BJ (cell line): ENCODE data around the gene UAP1L1. TPM values are rescaled to one million over a fixed set of nuclear protein-coding genes. Genes with fewer than 3 reads are reported as not detected.

Experiments used
- CTCF ChIA-PET: fragments of 350-600 bp; formaldehyde crosslinking; extraction: SDS; loops from one replicate; lab custom pipeline; 2021; ENCODE audit warnings: antibody characterized with exemption, inconsistent platforms; lab: Yijun Ruan, JAX
- POLR2A ChIA-PET: fragments of 300-600 bp; sonication (Branson Sonifier 250); formaldehyde crosslinking; extraction: SDS; loops from one replicate; lab custom pipeline; 2021; ENCODE audit warnings: antibody characterized with exemption; lab: Charles Lee
- DNase-seq: peaks from one replicate; pipeline ENCODE4 v3.0.0-alpha.2; 2011; ENCODE audit warnings: low read depth
- H3K27me3 ChIP-seq: 2 replicates; pipeline ENCODE4 v1.6.0; 2011; ENCODE audit warnings: low read length; ENCODE audit not compliant: control insufficient read depth, insufficient read depth
- H3K36me3 ChIP-seq: 2 replicates; pipeline ENCODE4 v1.5.1; 2011; ENCODE audit warnings: low read length; ENCODE audit not compliant: control insufficient read depth, insufficient read depth
- H3K4me3 ChIP-seq: 2 replicates; pipeline ENCODE4 v1.5.1; 2011; ENCODE audit warnings: low read depth, mild to moderate bottlenecking, control low read depth, low read length
- polyA plus RNA-seq: library from polyadenylated mRNA; depleted of rRNA; stranded (reverse); fragments of >200 nt; gene quantifications from 2 replicates; pipeline ENCODE4 v1.2.3, GENCODE V29; 2011
- TF ChIP-seq, protein P1 (sequence below): IDR thresholded peaks from 2 replicates; pipeline ENCODE4 v1.5.1; 2011; ENCODE audit warnings: low read depth, mild to moderate bottlenecking, control low read depth, inconsistent platforms, low read length, moderate library complexity; ENCODE audit not compliant: insufficient read depth

The UAP1L1 gene
- polyA plus RNA-seq, 1 experiment = 5.6 TPM

DNA sequence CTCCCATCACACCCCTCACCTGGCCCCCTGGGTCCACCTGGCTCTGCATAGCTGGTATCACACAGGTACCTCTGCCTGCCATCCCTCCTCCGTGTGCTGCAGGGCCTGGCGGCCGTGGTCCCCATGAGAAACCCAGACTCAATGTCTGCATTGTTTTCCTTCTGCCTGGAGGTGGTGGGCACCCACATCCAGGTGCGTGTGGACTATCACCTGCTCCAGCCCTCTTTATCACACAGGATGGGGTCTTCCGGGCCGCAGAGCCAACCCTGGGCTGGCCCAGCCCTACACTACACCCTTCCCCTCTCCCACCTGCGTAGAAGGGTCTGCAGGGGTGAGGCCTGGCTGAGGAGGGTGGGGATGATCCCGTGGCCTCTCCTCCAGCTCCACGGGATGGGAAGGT, 38.4 kb upstream of the UAP1L1 start:
- TF ChIP-seq, protein P1, sequence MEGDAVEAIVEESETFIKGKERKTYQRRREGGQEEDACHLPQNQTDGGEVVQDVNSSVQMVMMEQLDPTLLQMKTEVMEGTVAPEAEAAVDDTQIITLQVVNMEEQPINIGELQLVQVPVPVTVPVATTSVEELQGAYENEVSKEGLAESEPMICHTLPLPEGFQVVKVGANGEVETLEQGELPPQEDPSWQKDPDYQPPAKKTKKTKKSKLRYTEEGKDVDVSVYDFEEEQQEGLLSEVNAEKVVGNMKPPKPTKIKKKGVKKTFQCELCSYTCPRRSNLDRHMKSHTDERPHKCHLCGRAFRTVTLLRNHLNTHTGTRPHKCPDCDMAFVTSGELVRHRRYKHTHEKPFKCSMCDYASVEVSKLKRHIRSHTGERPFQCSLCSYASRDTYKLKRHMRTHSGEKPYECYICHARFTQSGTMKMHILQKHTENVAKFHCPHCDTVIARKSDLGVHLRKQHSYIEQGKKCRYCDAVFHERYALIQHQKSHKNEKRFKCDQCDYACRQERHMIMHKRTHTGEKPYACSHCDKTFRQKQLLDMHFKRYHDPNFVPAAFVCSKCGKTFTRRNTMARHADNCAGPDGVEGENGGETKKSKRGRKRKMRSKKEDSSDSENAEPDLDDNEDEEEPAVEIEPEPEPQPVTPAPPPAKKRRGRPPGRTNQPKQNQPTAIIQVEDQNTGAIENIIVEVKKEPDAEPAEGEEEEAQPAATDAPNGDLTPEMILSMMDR = no peak
- Histone ChIP-seq H3K36me3 (peaks cover 17% of the 10 kb centered on the region), H3K4me3 (no peak overlapping the region), H3K27me3 (no peaks in the 10 kb centered on the region)
- no peak for DNase-seq
- ChIA-PET POLR2A (no interaction called here), CTCF (interaction anchor here (1.0 to 8.2 kb wide), 5 partner anchors 10 to 196 kb away, joined by 3 to 118 read pairs (median 4); partner anchors contain the start of genes C8G and CLIC3)

- CTCF ChIA-PET = interaction anchor here (0.6 to 8.2 kb wide), 7 partner anchors 10 to 713 kb away, joined by 3 to 118 read pairs (median 3); partner anchors contain the start of genes C8G and CLIC3
- no peak overlapping the region for H3K4me3 ChIP-seq
- TF ChIP-seq, protein P1 = no peak
- H3K36me3 ChIP-seq = peaks cover 17% of the 10 kb centered on the region
- DNase-seq = no peak
- no peaks in the 10 kb centered on the region for H3K27me3 ChIP-seq
- POLR2A ChIA-PET = no interaction called here
These were observed 37.5 kb upstream of the UAP1L1 start for GRCh38 chr9:137039611-137040366.

DNA sequence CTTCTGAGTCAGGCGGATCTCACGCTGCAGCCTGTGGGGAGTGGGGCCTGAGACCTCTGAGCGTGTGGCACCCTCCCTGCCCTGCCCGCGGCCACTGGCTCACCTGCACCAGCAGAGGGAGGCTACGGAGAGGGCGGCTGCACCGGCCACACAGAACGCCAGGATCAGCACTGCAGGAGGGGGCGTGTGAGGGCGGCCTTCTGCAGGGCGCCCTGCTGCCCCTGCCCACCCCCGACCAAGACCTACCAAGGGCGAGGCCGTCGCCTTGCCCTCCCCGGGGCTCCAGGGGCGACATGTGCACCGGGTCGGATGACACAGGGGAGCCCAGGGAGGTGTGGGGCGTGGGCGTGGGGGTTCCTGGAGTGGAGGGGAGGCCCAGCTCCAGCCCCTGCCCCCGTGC, 36.7 kb upstream of the UAP1L1 start:
- TF ChIP-seq, protein P1 = no peak
- POLR2A ChIA-PET = no interaction called here
- CTCF ChIA-PET = interaction anchor here (1.3 kb wide), 1 partner anchor 26 kb away, joined by 3 read pairs; no protein-coding TSS in a partner anchor
- Histone ChIP-seq H3K27me3 (no peaks in the 10 kb centered on the region), H3K4me3 (no peak overlapping the region), H3K36me3 (peaks cover 17% of the 10 kb centered on the region)
- no peak for DNase-seq

- Histone ChIP-seq H3K36me3 (peaks cover 17% of the 10 kb centered on the region), H3K4me3 (no peak overlapping the region), H3K27me3 (no peaks in the 10 kb centered on the region)
- DNase-seq = no peak
- ChIA-PET CTCF (interaction anchor here (1.3 kb wide), 1 partner anchor 26 kb away, joined by 3 read pairs; no protein-coding TSS in a partner anchor), POLR2A (no interaction called here)
- TF ChIP-seq, protein P1 = no peak
These were observed 36.2 kb upstream of the UAP1L1 start for GRCh38 chr9:137041124-137041523.

GRCh38 chr9:137042751-137043727, 34.3 kb upstream of the UAP1L1 start:
- ChIA-PET CTCF (interaction anchor here (2.0 to 3.0 kb wide), 3 partner anchors 8 to 21 kb away, joined by 7 to 21 read pairs (median 14); partner anchors contain the start of gene ABCA2), POLR2A (no interaction called here)
- H3K27me3 ChIP-seq = peaks cover 2% of the 10 kb centered on the region; the same call in 1 of the 2 replicates
- peaks cover 16% of the 10 kb centered on the region for H3K36me3 ChIP-seq
- DNase-seq = no peak
- TF ChIP-seq, protein P1 = no peak
- H3K4me3 ChIP-seq = no peak overlapping the region
